HEK293 (cell line): Measurements from ENCODE around the gene NIPBL.

Experiments used
- CTCF ChIP-seq: fragments of 450-650 bp; formaldehyde crosslinking; IDR thresholded peaks from 2 replicates; pipeline ENCODE4 v1.5.1; 2016; ENCODE audit warnings: missing biosample characterization, missing genetic modification characterization
- KLF17 ChIP-seq: fragments of 450-650 bp; formaldehyde crosslinking; IDR thresholded peaks from 2 replicates; pipeline ENCODE4 v1.5.1; 2016; ENCODE audit warnings: missing biosample characterization, missing genetic modification characterization
- MEIS1 ChIP-seq: sonication (generic); formaldehyde crosslinking; IDR thresholded peaks from 2 replicates; pipeline ENCODE4 v1.8.1; 2022; ENCODE audit warnings: missing genetic modification reagents, mild to moderate bottlenecking, borderline replicate concordance
- REST ChIP-seq: fragments of 450-650 bp; formaldehyde crosslinking; IDR thresholded peaks from 2 replicates; pipeline ENCODE4 v1.5.1; 2016; ENCODE audit warnings: missing biosample characterization, missing genetic modification characterization
- SETDB1 ChIP-seq: IDR thresholded peaks from one replicate; pipeline ENCODE4 v1.6.1; 2017; ENCODE audit warnings: mild to moderate bottlenecking, low read length, moderate library complexity, mixed read lengths; ENCODE audit not compliant: insufficient read length
- YY1 ChIP-seq: fragments of 450-650 bp; formaldehyde crosslinking; IDR thresholded peaks from 2 replicates; pipeline ENCODE4 v1.5.1; 2018; ENCODE audit warnings: missing biosample characterization, missing genetic modification characterization
- ZBTB11 ChIP-seq: fragments of 450-650 bp; formaldehyde crosslinking; conservative IDR thresholded peaks from 2 replicates; pipeline ENCODE4 v1.5.1; 2016; ENCODE audit warnings: low read depth, missing biosample characterization, missing genetic modification characterization
- ZNF211 ChIP-seq: fragments of 450-650 bp; formaldehyde crosslinking; IDR thresholded peaks from 2 replicates; pipeline ENCODE4 v1.5.1; 2016; ENCODE audit warnings: low read depth, missing biosample characterization, missing genetic modification characterization
- ZNF561 ChIP-seq: fragments of 450-650 bp; IDR thresholded peaks from 2 replicates; pipeline ENCODE4 v1.5.1; 2018; ENCODE audit warnings: missing biosample characterization, missing genetic modification characterization, borderline replicate concordance
- ZNF571 ChIP-seq: fragments of 450-650 bp; formaldehyde crosslinking; IDR thresholded peaks from 2 replicates; pipeline ENCODE4 v1.5.0; 2017; ENCODE audit warnings: missing biosample characterization, missing genetic modification characterization
- ZXDB ChIP-seq: fragments of 450-650 bp; formaldehyde crosslinking; IDR thresholded peaks from 2 replicates; pipeline ENCODE4 v1.5.1; 2016; ENCODE audit warnings: missing biosample characterization, missing genetic modification characterization

- no peak for TF ChIP-seq CTCF (tag by site-specific recombination)
- TF ChIP-seq REST (tag by site-specific recombination) = no peak
- TF ChIP-seq ZBTB11 (tag by site-specific recombination) = no peak
- no peak for TF ChIP-seq ZNF571 (tag by site-specific recombination)
- TF ChIP-seq SETDB1 = no peak
- TF ChIP-seq YY1 (tag by site-specific recombination) = no peak
- TF ChIP-seq ZNF561 (tag by site-specific recombination) = no peak
- TF ChIP-seq ZXDB (tag by site-specific recombination) = no peak
- TF ChIP-seq ZNF211 (tag by site-specific recombination) = no peak
- no peak for TF ChIP-seq MEIS1
- TF ChIP-seq KLF17 = no peak
These were observed 5.7 kb downstream of the NIPBL start for GRCh38 chr5:36882250-36882649.
